ENCODE data around the gene NDUFS4. TPM values are rescaled to one million over a fixed set of nuclear protein-coding genes. Genes with fewer than 3 reads are reported as not detected.

Gene NDUFS4
- total RNA-seq, 4 donors from 2014 or later = 30.4 to 99.7 (median 80.8) TPM

DNA sequence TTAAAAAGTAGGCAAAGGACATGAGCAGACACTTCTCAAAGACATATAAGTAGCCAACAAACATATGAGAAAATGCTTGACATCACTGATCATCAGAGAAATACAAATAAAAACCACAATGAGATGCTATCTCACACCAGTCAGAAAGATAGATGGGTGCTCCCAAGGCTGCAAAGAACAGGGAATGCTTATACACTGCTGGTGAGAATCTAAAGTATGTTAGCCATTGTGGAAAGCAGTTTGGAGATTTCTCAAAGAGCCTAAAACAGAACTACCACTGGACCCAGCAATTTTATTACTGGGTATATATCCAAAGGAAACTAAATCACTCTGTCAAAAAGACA is 154.2 kb downstream of the NDUFS4 start:
- TF ChIP-seq POLR2AphosphoS5 (IDR thresholded peaks at IDR 0.05) (no peak), POLR2A (IDR thresholded peaks at IDR 0.05) (no peak), EP300 (IDR thresholded peaks at IDR 0.05; ENCODE audit: low read depth) (no peak)
- TF ChIP-seq, protein P1, sequence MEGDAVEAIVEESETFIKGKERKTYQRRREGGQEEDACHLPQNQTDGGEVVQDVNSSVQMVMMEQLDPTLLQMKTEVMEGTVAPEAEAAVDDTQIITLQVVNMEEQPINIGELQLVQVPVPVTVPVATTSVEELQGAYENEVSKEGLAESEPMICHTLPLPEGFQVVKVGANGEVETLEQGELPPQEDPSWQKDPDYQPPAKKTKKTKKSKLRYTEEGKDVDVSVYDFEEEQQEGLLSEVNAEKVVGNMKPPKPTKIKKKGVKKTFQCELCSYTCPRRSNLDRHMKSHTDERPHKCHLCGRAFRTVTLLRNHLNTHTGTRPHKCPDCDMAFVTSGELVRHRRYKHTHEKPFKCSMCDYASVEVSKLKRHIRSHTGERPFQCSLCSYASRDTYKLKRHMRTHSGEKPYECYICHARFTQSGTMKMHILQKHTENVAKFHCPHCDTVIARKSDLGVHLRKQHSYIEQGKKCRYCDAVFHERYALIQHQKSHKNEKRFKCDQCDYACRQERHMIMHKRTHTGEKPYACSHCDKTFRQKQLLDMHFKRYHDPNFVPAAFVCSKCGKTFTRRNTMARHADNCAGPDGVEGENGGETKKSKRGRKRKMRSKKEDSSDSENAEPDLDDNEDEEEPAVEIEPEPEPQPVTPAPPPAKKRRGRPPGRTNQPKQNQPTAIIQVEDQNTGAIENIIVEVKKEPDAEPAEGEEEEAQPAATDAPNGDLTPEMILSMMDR (IDR thresholded peaks at IDR 0.05) = no peak

DNA sequence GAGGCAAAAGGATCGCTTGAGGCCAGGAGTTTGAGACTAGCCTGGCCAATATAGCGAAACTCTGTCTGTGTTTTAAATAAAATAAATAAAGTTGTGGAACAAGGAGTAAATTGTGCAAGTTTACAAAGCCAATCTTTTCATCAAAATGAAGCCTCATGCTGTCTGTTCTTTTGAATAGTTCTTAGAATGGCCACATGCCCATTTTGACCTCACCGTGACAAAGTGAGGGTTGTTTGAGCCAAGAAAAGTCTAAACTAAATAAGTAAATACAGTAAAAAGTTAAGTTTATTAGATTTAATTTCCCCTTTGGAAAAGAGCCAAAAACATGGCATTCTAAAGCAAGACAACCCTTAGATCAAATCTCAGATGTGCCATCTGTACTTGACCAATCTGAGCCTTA is 165.7 kb downstream of the NDUFS4 start:
- in situ Hi-C loops (cut with MboI; ENCODE audit: low pct_ligation_motif_present in 1 of 4, low pct_unique_long_range_greater_than_20kb in 1 of 4, low sequenced_read_pairs in 3 of 4) = no loop called here
- no peaks in the 10 kb centered on the region for H3K4me1 ChIP-seq
- intact Hi-C loops (cut with DNase I; ENCODE audit: low total_unique reads) = no loop called here
- TF ChIP-seq EP300 (IDR thresholded peaks at IDR 0.05; ENCODE audit: low read depth) = no peak
- no peak for TF ChIP-seq POLR2A (IDR thresholded peaks at IDR 0.05)
- TF ChIP-seq POLR2AphosphoS5 (IDR thresholded peaks at IDR 0.05) = no peak
- TF ChIP-seq, protein P1 (IDR thresholded peaks at IDR 0.05) = no peak
- no peak overlapping the region for H3K4me3 ChIP-seq
- no peak for DNase-seq
- no peaks in the 10 kb centered on the region for H3K27me3 ChIP-seq
- whole genome bisulfite sequencing, 2 donors (ENCODE audit: low coverage in 1 of 2) = 79 to 87% methylated on average over 3 of the region's 3 CpGs
- H3K27ac ChIP-seq = no peak overlapping the region
- no peaks in the 10 kb centered on the region for H3K9me3 ChIP-seq
- no peaks in the 10 kb centered on the region for H3K36me3 ChIP-seq

More for the DNA sequence above, 154.2 kb downstream of the NDUFS4 start:
- H3K4me1 ChIP-seq = no peaks in the 10 kb centered on the region
- DNase-seq = no peak
- H3K27me3 ChIP-seq = no peaks in the 10 kb centered on the region
- in situ Hi-C loops (cut with MboI; ENCODE audit: low pct_ligation_motif_present in 1 of 4, low pct_unique_long_range_greater_than_20kb in 1 of 4, low sequenced_read_pairs in 3 of 4) (no loop called here), intact Hi-C loops (cut with DNase I; ENCODE audit: low total_unique reads) (no loop called here)
- no peak overlapping the region for H3K4me3 ChIP-seq
- H3K9me3 ChIP-seq = peaks cover 6 to 10% of the 10 kb centered on the region in 2 donors
- no peak overlapping the region for H3K27ac ChIP-seq
- no peaks in the 10 kb centered on the region for H3K36me3 ChIP-seq

DNA sequence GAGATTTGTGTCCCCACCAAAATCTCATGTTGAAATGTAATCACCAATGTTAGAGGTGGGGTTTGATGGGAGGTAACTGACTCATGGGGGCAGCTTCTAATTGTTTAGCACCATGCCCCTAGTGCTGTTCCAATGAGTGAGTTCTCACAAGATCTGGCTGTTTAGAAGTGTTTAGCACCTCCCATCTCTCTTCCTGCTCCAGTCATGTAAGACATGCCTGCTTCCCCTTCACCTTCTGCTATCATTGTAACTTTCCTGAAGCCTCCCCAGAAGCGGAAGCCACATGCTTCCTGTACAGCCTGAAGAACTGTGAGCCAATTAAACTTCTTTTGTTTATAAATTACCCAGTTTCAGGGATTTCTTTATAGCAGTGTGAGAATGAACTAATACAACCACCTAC is 170.5 kb downstream of the NDUFS4 start:
- H3K27ac ChIP-seq = no peak overlapping the region
- intact Hi-C loops (cut with DNase I; ENCODE audit: low total_unique reads) = no loop called here
- no peaks in the 10 kb centered on the region for H3K36me3 ChIP-seq
- H3K27me3 ChIP-seq = no peaks in the 10 kb centered on the region
- TF ChIP-seq POLR2A (IDR thresholded peaks at IDR 0.05) = no peak
- TF ChIP-seq POLR2AphosphoS5 (IDR thresholded peaks at IDR 0.05) = no peak
- no peaks in the 10 kb centered on the region for H3K4me1 ChIP-seq
- DNase-seq = no peak
- WGBS, 2 donors (ENCODE audit: low coverage in 1 of 2) = 48% methylated on average over 1 of the region's 1 CpG; no CpG with 5 or more reads in 1 of the 2 donors
- no peak overlapping the region for H3K4me3 ChIP-seq
- in situ Hi-C loops (cut with MboI; ENCODE audit: low pct_ligation_motif_present in 1 of 4, low pct_unique_long_range_greater_than_20kb in 1 of 4, low sequenced_read_pairs in 3 of 4) = no loop called here
- H3K9me3 ChIP-seq = no peaks in the 10 kb centered on the region

Other genes starting within 250 kb of the NDUFS4 start
- 10 to 100 TPM in 1 of 4 donors, 1 to 10 TPM in 3; 3.4 to 25.7 (median 5.3) TPM for gene FST, start 80.0 kb upstream of the NDUFS4 start, total RNA-seq